ENCODE measurements around the gene SPACA6.

Gene SPACA6

DNA sequence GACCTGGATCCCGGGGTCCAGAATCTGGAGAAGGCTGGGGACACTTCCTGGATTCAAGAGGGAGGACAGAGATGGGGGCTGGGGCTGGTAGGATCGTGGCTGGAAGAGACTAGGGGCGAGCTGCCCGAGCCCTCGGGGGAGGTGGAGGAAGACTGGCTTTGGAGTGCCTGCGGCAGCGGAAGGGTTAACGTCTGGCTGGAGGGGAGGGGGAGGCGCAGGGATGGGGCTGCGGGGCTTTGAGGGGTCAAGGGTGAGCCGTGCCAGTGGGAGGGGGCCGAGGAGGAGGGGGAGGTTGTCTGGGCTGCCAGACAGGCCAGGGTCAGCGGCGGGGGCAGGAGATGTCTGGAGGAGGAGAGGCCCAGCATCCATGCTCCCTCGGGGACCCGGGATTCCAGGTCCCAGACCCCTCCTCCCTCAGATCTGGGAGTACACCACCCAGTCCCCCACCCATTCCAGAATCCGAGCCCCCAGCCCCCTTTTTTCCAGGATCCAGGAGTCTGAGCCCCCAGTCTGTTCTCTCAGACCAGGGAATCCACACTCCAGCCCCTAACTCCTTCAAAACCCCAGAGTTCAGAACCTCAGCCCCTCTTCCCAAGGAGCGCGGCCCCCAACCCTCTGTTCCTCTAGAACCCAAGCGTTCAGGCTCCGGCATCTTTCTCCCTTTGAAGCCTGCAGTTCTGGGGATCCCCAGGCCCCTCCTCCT, 3.2 kb upstream of the SPACA6 start:
- Histone ChIP-seq H3K27ac (ENCODE audit: low read depth, low read length, severe bottlenecking) (peak overlapping the region; percentile 93), H3K9me3 (ENCODE audit: control insufficient read depth, low read length) (peaks cover 5% of the 10 kb centered on the region), H3K4me3 (ENCODE audit: extremely low read depth, insufficient read depth, low read length, poor library complexity, severe bottlenecking) (peak overlapping the region; percentile 80), H3K4me1 (ENCODE audit: control insufficient read depth, insufficient read depth, low read length, poor library complexity, severe bottlenecking) (peaks cover 23% of the 10 kb centered on the region), H3K36me3 (ENCODE audit: control insufficient read depth, insufficient read depth, low read length) (peaks cover 30% of the 10 kb centered on the region)
- WGBS, 2 experiments (ENCODE audit: insufficient coverage in 2 of 2), result 0 to 1% methylated on average over 11 to 16 of the region's 21 CpGs

DNA sequence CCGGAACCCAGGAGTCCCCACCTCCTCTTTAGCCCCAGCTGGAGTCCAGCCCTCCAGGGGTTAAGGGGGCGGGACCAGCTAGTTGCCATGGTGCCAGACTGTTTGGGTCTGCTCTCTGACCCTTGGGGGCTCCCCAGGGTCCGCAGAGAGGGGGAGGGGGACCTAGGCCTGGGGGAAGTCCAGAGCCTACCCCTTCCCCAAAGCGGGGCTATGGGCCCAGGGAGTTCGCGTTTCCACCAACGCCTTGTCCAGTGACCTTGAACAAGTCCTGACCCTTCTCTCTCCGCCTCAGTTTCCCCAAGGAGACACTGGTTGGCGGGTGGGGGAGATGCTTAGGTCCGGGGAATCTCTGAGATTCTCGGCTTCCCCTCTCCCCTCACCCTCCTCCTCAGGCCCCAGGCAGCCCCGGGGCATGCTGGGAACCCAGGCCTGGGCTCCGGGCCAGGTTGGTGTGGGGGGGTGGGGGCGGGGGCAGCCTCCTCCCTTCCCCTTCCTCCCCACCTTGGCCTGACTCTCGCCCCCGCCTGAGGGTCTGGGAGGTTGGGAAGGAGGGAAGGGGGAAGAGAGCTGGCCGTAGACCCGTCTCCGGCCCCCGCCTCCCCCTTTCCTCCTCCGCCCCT, 2.6 kb upstream of the SPACA6 start:
- H3K27ac ChIP-seq (ENCODE audit: low read depth, low read length, severe bottlenecking), result peak overlapping the region; percentile 93
- peaks cover 37% of the 10 kb centered on the region for H3K36me3 ChIP-seq (ENCODE audit: control insufficient read depth, insufficient read depth, low read length)
- peak overlapping the region; percentile 80 for H3K4me3 ChIP-seq (ENCODE audit: extremely low read depth, insufficient read depth, low read length, poor library complexity, severe bottlenecking)
- peaks cover 23% of the 10 kb centered on the region for H3K4me1 ChIP-seq (ENCODE audit: control insufficient read depth, insufficient read depth, low read length, poor library complexity, severe bottlenecking)
- 0% methylated on average over 3 to 4 of the region's 21 CpGs for WGBS, 2 experiments (ENCODE audit: insufficient coverage in 2 of 2)
- H3K9me3 ChIP-seq (ENCODE audit: control insufficient read depth, low read length), result peaks cover 3% of the 10 kb centered on the region

GRCh38 chr19:51691074-51691583, 2.0 kb upstream of the SPACA6 start:
- H3K27ac ChIP-seq (ENCODE audit: low read depth, low read length, severe bottlenecking), result peak overlapping the region; percentile 93
- 16 to 23% methylated on average over 5 to 6 of the region's 9 CpGs for WGBS, 2 experiments (ENCODE audit: insufficient coverage in 2 of 2)
- H3K4me3 ChIP-seq (ENCODE audit: extremely low read depth, insufficient read depth, low read length, poor library complexity, severe bottlenecking), result peak overlapping the region; percentile 80
- H3K36me3 ChIP-seq (ENCODE audit: control insufficient read depth, insufficient read depth, low read length), result peaks cover 42% of the 10 kb centered on the region
- H3K9me3 ChIP-seq (ENCODE audit: control insufficient read depth, low read length), result peaks cover under 1% of the 10 kb centered on the region
- H3K4me1 ChIP-seq (ENCODE audit: control insufficient read depth, insufficient read depth, low read length, poor library complexity, severe bottlenecking), result peaks cover 23% of the 10 kb centered on the region

GRCh38 chr19:51691584-51692428, 1.3 kb upstream of the SPACA6 start:
- Histone ChIP-seq H3K4me3 (ENCODE audit: extremely low read depth, insufficient read depth, low read length, poor library complexity, severe bottlenecking) (peak overlapping the region; percentile 80), H3K36me3 (ENCODE audit: control insufficient read depth, insufficient read depth, low read length) (peaks cover 49% of the 10 kb centered on the region), H3K9me3 (ENCODE audit: control insufficient read depth, low read length) (no peaks in the 10 kb centered on the region), H3K4me1 (ENCODE audit: control insufficient read depth, insufficient read depth, low read length, poor library complexity, severe bottlenecking) (peaks cover 23% of the 10 kb centered on the region), H3K27ac (ENCODE audit: low read depth, low read length, severe bottlenecking) (peak overlapping the region; percentile 93)
- 32 to 34% methylated on average over 9 to 11 of the region's 12 CpGs for WGBS, 2 experiments (ENCODE audit: insufficient coverage in 2 of 2)

DNA sequence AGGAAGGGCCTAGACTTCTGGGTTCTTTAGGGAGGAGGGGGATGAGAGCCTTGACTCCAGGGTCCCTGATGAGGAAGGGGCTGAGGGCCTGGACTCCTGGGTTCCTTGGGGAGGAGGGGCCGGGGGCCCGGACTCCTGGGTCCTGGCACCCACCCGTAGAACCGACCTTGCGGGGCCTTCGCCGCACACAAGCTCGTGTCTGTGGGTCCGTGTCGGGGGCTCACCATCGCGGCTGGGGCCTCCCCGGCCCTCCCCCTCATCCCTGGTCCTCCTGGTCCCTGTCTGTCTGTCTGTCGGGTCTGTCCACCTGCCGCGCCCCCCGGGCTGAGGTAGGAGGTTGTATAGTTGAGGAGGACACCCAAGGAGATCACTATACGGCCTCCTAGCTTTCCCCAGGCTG, 662 bp upstream of the SPACA6 start:
- no peak overlapping the region for H3K27ac ChIP-seq (ENCODE audit: low read depth, low read length, severe bottlenecking)
- no peaks in the 10 kb centered on the region for H3K9me3 ChIP-seq (ENCODE audit: control insufficient read depth, low read length)
- 90 to 96% methylated on average over 10 to 12 of the region's 18 CpGs for WGBS, 2 experiments (ENCODE audit: insufficient coverage in 2 of 2)
- H3K36me3 ChIP-seq (ENCODE audit: control insufficient read depth, insufficient read depth, low read length), result peaks cover 56% of the 10 kb centered on the region
- H3K4me3 ChIP-seq (ENCODE audit: extremely low read depth, insufficient read depth, low read length, poor library complexity, severe bottlenecking), result no peak overlapping the region
- H3K4me1 ChIP-seq (ENCODE audit: control insufficient read depth, insufficient read depth, low read length, poor library complexity, severe bottlenecking), result peaks cover 23% of the 10 kb centered on the region

- Histone ChIP-seq H3K4me1 (ENCODE audit: control insufficient read depth, insufficient read depth, low read length, poor library complexity, severe bottlenecking) (peaks cover 23% of the 10 kb centered on the region), H3K4me3 (ENCODE audit: extremely low read depth, insufficient read depth, low read length, poor library complexity, severe bottlenecking) (no peak overlapping the region), H3K27ac (ENCODE audit: low read depth, low read length, severe bottlenecking) (no peak overlapping the region), H3K36me3 (ENCODE audit: control insufficient read depth, insufficient read depth, low read length) (peaks cover 69% of the 10 kb centered on the region), H3K9me3 (ENCODE audit: control insufficient read depth, low read length) (no peaks in the 10 kb centered on the region)
- WGBS, 2 experiments (ENCODE audit: insufficient coverage in 2 of 2), result 90 to 92% methylated on average over 2 of the region's 2 CpGs
Measured at GRCh38 chr19:51693819-51694218, 689 bp downstream of the SPACA6 start.

DNA sequence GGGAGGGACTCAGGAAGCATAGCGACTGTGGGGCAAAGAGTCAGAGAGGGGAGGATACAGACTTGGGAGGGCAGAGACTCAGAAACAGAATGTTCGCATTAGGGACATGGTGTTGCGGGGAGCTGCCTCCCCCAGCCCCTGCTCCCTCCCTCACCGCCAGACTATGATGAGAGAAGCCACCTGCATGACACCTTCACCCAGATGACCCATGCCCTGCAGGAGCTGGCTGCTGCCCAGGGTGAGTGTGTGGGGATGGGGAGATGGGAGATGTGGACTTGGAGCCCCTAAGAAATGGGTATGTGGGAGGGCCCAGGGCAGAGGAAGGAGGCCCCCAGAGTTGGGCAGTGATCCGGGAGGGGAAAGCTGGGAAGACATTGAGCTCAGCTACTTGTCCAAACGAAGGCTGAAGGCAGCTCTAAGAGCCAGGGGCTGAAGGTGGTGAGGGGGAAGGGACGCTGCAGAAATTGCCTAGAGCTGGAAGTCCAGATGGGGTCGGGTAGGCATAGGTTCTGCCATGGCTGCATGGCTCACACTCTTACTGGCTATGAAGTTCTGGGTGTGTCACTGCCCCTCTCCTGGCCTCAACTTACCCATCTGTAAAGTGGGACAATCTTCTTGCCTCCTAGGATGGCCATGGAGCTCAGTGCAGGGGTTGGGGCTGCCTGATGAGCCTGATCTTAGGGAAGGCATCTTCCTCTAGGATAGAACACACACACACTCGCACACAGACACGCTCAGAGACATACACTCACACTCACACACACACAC, 1.4 kb downstream of the SPACA6 start:
- Histone ChIP-seq H3K4me1 (ENCODE audit: control insufficient read depth, insufficient read depth, low read length, poor library complexity, severe bottlenecking) (peaks cover 23% of the 10 kb centered on the region), H3K4me3 (ENCODE audit: extremely low read depth, insufficient read depth, low read length, poor library complexity, severe bottlenecking) (no peak overlapping the region), H3K36me3 (ENCODE audit: control insufficient read depth, insufficient read depth, low read length) (peaks cover 76% of the 10 kb centered on the region), H3K9me3 (ENCODE audit: control insufficient read depth, low read length) (no peaks in the 10 kb centered on the region), H3K27ac (ENCODE audit: low read depth, low read length, severe bottlenecking) (no peak overlapping the region)
- WGBS, 2 experiments (ENCODE audit: insufficient coverage in 2 of 2), result 93 to 95% methylated on average over 5 to 6 of the region's 10 CpGs

DNA sequence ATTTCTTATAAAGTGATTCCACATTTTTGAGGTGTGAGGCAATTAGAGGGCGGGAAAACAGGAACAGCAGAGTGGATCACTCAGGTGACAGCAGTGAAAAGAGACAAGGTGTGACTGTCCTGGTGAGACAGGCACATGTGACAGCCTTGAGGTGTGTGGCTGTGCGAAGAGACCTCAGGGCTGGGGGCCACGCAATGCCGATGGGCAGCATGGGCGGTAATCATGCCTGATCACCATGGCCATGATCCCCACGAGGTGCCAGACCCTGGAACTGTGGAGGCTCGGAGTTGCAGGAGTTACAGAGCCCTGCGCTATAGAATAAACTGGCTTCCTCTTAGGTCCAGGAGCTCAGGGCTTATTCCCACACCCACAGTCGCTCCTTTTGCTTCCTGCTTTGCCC, 2.0 kb downstream of the SPACA6 start:
- H3K4me1 ChIP-seq (ENCODE audit: control insufficient read depth, insufficient read depth, low read length, poor library complexity, severe bottlenecking), result peaks cover 23% of the 10 kb centered on the region
- WGBS, 2 experiments (ENCODE audit: insufficient coverage in 2 of 2), result 94 to 95% methylated on average over 9 of the region's 9 CpGs

GRCh38 chr19:51695702-51696315, 2.7 kb downstream of the SPACA6 start:
- no peaks in the 10 kb centered on the region for H3K9me3 ChIP-seq (ENCODE audit: control insufficient read depth, low read length)
- H3K27ac ChIP-seq (ENCODE audit: low read depth, low read length, severe bottlenecking), result no peak overlapping the region
- WGBS, 2 experiments (ENCODE audit: insufficient coverage in 2 of 2), result 95% methylated on average over 12 to 13 of the region's 14 CpGs
- no peak overlapping the region for H3K4me3 ChIP-seq (ENCODE audit: extremely low read depth, insufficient read depth, low read length, poor library complexity, severe bottlenecking)
- peaks cover 20% of the 10 kb centered on the region for H3K4me1 ChIP-seq (ENCODE audit: control insufficient read depth, insufficient read depth, low read length, poor library complexity, severe bottlenecking)
- peaks cover 89% of the 10 kb centered on the region for H3K36me3 ChIP-seq (ENCODE audit: control insufficient read depth, insufficient read depth, low read length)

More for the DNA sequence above, 2.0 kb downstream of the SPACA6 start:
- H3K27ac ChIP-seq (ENCODE audit: low read depth, low read length, severe bottlenecking), result no peak overlapping the region
- no peaks in the 10 kb centered on the region for H3K9me3 ChIP-seq (ENCODE audit: control insufficient read depth, low read length)
- H3K36me3 ChIP-seq (ENCODE audit: control insufficient read depth, insufficient read depth, low read length), result peaks cover 82% of the 10 kb centered on the region
- no peak overlapping the region for H3K4me3 ChIP-seq (ENCODE audit: extremely low read depth, insufficient read depth, low read length, poor library complexity, severe bottlenecking)

GRCh38 chr19:51696606-51697005, 3.5 kb downstream of the SPACA6 start:
- Histone ChIP-seq H3K27ac (ENCODE audit: low read depth, low read length, severe bottlenecking) (no peak overlapping the region), H3K4me3 (ENCODE audit: extremely low read depth, insufficient read depth, low read length, poor library complexity, severe bottlenecking) (no peak overlapping the region), H3K36me3 (ENCODE audit: control insufficient read depth, insufficient read depth, low read length) (peaks cover 97% of the 10 kb centered on the region), H3K9me3 (ENCODE audit: control insufficient read depth, low read length) (no peaks in the 10 kb centered on the region), H3K4me1 (ENCODE audit: control insufficient read depth, insufficient read depth, low read length, poor library complexity, severe bottlenecking) (peaks cover 13% of the 10 kb centered on the region)
- 86 to 100% methylated on average over 3 of the region's 3 CpGs for WGBS, 2 experiments (ENCODE audit: insufficient coverage in 2 of 2)
